AG10803 (cell line): ENCODE measurements around the gene C14orf180.

Experiments used
- DNase-seq: peaks from one replicate; pipeline ENCODE4 v3.0.0; 2010; ENCODE audit warnings: low read depth
- H3K4me3 ChIP-seq: 2 replicates; pipeline ENCODE4 v1.5.1; 2011; ENCODE audit warnings: mild to moderate bottlenecking, low read length, control low read depth
- TF ChIP-seq, protein P1 (sequence below): conservative IDR thresholded peaks from 2 replicates; pipeline ENCODE4 v1.5.1; 2011; ENCODE audit warnings: mild to moderate bottlenecking, low read length, control low read depth, inconsistent platforms

The C14orf180 gene

GRCh38 chr14:104547310-104547997 lies 32.1 kb upstream of the C14orf180 start:
- no peak for DNase-seq
- no peak overlapping the region for H3K4me3 ChIP-seq
- TF ChIP-seq, protein P1, sequence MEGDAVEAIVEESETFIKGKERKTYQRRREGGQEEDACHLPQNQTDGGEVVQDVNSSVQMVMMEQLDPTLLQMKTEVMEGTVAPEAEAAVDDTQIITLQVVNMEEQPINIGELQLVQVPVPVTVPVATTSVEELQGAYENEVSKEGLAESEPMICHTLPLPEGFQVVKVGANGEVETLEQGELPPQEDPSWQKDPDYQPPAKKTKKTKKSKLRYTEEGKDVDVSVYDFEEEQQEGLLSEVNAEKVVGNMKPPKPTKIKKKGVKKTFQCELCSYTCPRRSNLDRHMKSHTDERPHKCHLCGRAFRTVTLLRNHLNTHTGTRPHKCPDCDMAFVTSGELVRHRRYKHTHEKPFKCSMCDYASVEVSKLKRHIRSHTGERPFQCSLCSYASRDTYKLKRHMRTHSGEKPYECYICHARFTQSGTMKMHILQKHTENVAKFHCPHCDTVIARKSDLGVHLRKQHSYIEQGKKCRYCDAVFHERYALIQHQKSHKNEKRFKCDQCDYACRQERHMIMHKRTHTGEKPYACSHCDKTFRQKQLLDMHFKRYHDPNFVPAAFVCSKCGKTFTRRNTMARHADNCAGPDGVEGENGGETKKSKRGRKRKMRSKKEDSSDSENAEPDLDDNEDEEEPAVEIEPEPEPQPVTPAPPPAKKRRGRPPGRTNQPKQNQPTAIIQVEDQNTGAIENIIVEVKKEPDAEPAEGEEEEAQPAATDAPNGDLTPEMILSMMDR: no peak

GRCh38 chr14:104547998-104548700 lies 31.4 kb upstream of the C14orf180 start:
- H3K4me3 ChIP-seq: no peak overlapping the region
- TF ChIP-seq, protein P1: no peak
- no peak for DNase-seq

DNA sequence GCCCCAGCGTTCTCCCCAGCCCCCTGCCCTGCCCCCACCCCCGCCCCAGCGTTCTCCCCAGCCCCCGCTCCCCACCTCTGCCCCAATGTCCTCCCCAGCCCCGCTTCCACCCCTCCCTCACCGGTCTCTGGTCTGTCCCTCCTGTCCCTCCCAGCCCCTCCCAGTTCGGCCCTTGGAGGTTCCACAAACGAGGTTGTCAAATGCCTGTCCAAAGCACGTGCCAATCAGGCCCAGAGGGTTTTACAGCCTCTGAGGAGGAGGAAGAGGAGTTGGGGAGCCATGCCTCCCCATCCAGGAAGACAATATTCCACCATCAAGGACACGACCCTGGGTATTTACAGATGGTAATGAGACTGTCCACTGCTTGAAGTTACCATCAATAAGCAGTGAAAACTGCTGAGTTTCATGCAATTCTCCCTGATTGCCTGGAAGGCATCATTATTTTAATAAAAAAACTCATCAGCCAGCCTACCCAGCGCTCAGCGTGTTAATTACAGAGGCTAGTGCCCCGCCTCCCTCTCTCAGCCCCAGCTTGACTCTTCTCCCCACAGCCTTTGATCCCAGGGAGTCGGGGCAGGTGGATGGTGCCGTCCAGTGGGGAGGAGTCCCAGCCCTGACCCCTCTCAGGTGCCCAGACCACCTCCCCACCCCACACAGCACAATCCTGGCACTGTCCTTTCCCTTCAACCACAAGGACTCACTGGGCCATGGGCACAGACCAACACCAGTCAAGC lies 30.6 kb upstream of the C14orf180 start:
- H3K4me3 ChIP-seq: no peak overlapping the region
- no peak for DNase-seq
- TF ChIP-seq, protein P1: no peak

DNA sequence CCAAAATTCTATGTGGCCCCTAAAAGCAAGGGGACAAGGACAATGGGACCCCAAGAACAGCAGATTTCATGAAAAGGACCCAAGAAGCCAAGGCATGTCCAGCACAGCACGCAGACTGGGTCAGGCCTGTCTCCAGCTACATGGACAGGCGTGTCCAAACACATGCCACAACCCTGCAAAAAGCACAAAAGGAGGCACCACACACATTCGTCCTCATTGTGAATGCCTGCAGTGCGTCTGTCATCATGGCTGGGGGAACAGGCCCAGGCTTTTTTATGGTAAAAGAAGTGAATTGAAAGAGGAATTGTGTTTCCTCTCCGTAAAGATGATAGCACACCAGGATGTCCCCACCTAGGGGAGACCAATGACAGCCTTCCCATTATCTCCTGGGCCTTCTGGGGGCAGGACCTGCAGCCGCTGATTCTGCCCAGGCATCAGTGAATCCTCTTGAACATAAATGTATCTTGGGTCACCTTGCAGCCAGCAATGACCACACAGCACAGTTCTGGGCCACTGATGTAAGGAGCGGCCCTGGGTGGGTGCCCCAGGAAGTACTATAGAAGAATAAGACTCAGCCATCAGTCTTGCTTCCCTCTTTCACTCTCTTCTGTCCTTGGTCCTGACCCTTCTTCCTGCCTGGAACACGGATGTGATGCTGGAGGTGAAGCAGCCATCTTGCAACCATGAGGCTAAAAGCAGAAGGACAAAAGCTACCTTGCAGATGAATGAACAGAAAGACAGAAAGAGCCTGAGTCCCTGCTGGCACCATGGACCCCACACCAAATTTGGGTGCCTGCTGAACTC lies 29.8 kb upstream of the C14orf180 start:
- no peak overlapping the region for H3K4me3 ChIP-seq
- TF ChIP-seq, protein P1: no peak
- no peak for DNase-seq

GRCh38 chr14:104550340-104550860 lies 29.2 kb upstream of the C14orf180 start:
- DNase-seq: no peak
- H3K4me3 ChIP-seq: no peak overlapping the region
- TF ChIP-seq, protein P1: no peak

GRCh38 chr14:104550861-104551728 lies 28.5 kb upstream of the C14orf180 start:
- no peak overlapping the region for H3K4me3 ChIP-seq
- no peak for DNase-seq
- TF ChIP-seq, protein P1: no peak
